HAP-1 (cell line): Measurements from ENCODE around the gene HSF5.

Source experiments
- DNase-seq, 2 experiments: peaks; one replicate each; pipeline ENCODE4 v3.0.0-alpha.2; 2016 to 2020; ENCODE audit warnings: low spot score in 2 of 2
- H3K27me3 ChIP-seq: fragments of 250-450 bp; sonication (Bioruptor Pico); 2 replicates; pipeline ENCODE4 v1.5.1; 2020; ENCODE audit warnings: low read depth, mild to moderate bottlenecking, moderate library complexity
- H3K36me3 ChIP-seq: fragments of 250-450 bp; sonication (Bioruptor Pico); replicated peaks from 2 replicates; pipeline ENCODE4 v1.5.1; 2020; ENCODE audit warnings: mild to moderate bottlenecking
- H3K4me1 ChIP-seq: fragments of 250-450 bp; sonication (Bioruptor Pico); 2 replicates; pipeline ENCODE4 v1.5.1; 2020; ENCODE audit warnings: mild to moderate bottlenecking
- H3K4me3 ChIP-seq: fragments of 250-450 bp; sonication (Bioruptor Pico); 2 replicates; pipeline ENCODE4 v1.5.1; 2020; ENCODE audit warnings: mild to moderate bottlenecking, moderate library complexity
- H3K9me3 ChIP-seq: fragments of 250-450 bp; sonication (Bioruptor Pico); 2 replicates; pipeline ENCODE4 v1.5.1; 2020; ENCODE audit warnings: mild to moderate bottlenecking, moderate library complexity
- in situ Hi-C: fragments of 300-500 bp; cut with MboI; formaldehyde crosslinking; loops from 3 replicates; pipeline ENCODE4 v1.14.3; 2020; ENCODE audit warnings: low sequenced_read_pairs, inconsistent platforms, mixed read lengths

Gene HSF5

GRCh38 chr17:58527949-58528348, 39.7 kb upstream of the HSF5 start:
- 0 out of 2 replicates have a peak, but pooled peaks cover 3% of the 10 kb centered on the region for H3K4me1 ChIP-seq
- H3K27me3 ChIP-seq: no peaks in the 10 kb centered on the region
- H3K36me3 ChIP-seq: no peaks in the 10 kb centered on the region
- H3K9me3 ChIP-seq: no peaks in the 10 kb centered on the region
- no peak for DNase-seq
- in situ Hi-C loops: no loop called here
- no peak overlapping the region for H3K4me3 ChIP-seq

- H3K9me3 ChIP-seq: no peaks in the 10 kb centered on the region
- H3K36me3 ChIP-seq: no peaks in the 10 kb centered on the region
- no peak overlapping the region for H3K4me3 ChIP-seq
- in situ Hi-C loops: no loop called here
- H3K27me3 ChIP-seq: no peaks in the 10 kb centered on the region
- 0 out of 2 replicates have a peak, but pooled peaks cover 2% of the 10 kb centered on the region for H3K4me1 ChIP-seq
- no peak for DNase-seq
Measured at GRCh38 chr17:58527306-58527705, 39.1 kb upstream of the HSF5 start.

GRCh38 chr17:58525239-58525638, 37.0 kb upstream of the HSF5 start:
- no peak for DNase-seq
- Histone ChIP-seq H3K27me3 (no peaks in the 10 kb centered on the region), H3K36me3 (no peaks in the 10 kb centered on the region), H3K4me3 (no peak overlapping the region), H3K9me3 (no peaks in the 10 kb centered on the region), H3K4me1 (no peaks in the 10 kb centered on the region)
- in situ Hi-C loops: no loop called here

GRCh38 chr17:58521680-58522079, 33.5 kb upstream of the HSF5 start:
- Histone ChIP-seq H3K9me3 (no peaks in the 10 kb centered on the region), H3K27me3 (no peaks in the 10 kb centered on the region), H3K4me1 (peaks cover 9% of the 10 kb centered on the region), H3K36me3 (no peaks in the 10 kb centered on the region; the same call in 1 of the 2 replicates), H3K4me3 (no peak overlapping the region)
- no peak for DNase-seq
- in situ Hi-C loops: loop anchor here (5.0 kb wide), 1 partner anchor 486 kb away; no protein-coding TSS in a partner anchor

DNA sequence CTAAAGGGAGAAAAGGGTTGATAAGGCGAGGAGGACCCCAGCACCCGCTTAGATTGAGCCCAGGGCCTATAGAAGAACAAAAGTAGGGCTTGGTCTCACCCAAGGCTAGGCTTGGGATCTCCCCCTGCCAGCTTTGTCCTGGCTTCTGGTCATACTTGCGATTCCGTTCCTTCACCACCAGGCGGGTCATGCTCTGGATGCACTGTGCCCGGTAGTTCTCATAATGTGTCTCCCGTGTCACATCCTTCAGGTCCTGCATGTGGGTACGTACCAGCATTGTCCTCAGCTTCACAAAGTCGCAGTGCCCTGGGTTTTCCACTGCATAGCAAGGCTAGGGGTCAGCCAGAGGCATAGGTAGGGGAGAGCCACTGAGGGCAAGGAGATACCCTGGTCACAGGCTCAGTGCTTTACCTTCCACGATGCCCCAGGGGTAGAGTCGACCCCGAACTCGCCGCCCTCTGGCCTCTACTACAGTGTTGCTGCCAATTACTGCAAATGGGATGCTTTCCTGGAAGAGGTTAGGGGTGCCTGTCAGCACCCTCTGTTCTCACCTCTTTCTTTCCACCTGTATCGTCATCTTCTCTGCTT, 32.7 kb upstream of the HSF5 start:
- DNase-seq: peak; percentile 18 to 62
- Histone ChIP-seq H3K36me3 (no peaks in the 10 kb centered on the region; the same call in 1 of the 2 replicates), H3K9me3 (no peaks in the 10 kb centered on the region), H3K4me1 (peaks cover 11% of the 10 kb centered on the region), H3K27me3 (no peaks in the 10 kb centered on the region), H3K4me3 (no peak overlapping the region)
- in situ Hi-C loops: loop anchor here (5.0 kb wide), 1 partner anchor 486 kb away; no protein-coding TSS in a partner anchor

DNA sequence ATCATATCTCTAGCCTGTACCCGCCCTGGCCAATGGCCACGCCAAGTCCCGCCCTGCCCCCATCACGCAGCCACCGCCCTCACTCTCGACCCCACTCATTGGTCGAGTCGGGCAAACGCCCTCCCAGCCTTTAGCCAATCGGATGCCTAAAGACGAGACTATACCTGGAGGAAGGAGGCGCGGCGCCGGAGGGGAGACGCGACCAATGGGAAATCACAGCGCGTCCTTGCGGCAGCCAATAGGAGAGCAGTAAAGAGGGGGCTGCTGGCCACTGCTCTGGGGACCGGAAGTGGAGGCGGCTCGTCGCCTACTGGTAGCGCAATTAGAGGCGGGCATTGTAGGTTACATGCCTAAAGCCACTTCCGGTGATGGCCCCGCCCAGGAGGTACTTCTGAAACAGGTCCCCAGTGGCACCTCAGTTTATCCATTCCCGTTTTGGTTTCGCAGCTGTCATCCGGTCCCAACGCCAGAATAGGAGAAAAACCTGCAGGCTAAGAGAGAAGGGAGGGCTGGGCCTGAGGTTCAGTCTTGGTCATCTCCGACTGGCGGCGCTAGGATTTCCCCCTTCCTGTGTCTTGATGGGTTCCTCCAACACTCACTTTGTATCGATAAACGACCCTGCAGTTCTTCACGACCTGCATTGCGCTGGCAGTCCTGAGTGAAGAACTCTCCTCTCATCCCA, 29.9 kb upstream of the HSF5 start:
- H3K4me3 ChIP-seq: peak overlapping the region; percentile 92
- H3K9me3 ChIP-seq: no peaks in the 10 kb centered on the region
- H3K36me3 ChIP-seq: no peaks in the 10 kb centered on the region; the same call in 1 of the 2 replicates
- DNase-seq: peak; percentile 99 to 100
- no peaks in the 10 kb centered on the region for H3K27me3 ChIP-seq
- in situ Hi-C loops: no loop called here
- peaks cover 20% of the 10 kb centered on the region for H3K4me1 ChIP-seq

DNA sequence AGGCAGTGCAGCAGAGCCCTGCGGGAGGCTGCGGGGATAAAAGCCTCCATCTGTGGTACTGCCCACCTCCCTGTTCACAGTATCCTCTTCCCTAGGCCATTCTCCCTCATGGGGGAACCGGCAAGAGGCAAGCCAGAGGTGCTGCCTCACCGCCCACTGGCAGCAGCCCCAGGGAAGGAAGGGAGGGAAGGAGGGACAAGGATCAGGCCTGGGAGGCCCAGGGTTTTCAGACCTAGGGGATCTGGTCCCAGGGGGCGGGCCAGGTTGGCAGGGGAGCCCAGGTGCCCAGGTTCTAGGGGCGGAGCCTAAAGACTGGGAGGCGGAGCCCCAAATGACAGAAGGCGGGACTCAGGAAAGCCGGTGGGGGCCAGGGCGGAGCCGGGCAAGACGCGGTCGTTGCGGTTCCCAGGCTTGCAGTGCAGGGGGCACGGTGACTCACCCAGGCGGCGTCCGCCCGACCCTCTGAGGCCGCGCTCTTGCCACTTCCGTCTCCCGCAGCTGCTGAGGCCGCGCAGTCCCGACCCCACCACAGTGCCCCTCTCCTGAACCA, 29.2 kb upstream of the HSF5 start:
- no peak for DNase-seq
- in situ Hi-C loops: no loop called here

GRCh38 chr17:58516644-58517377, 28.6 kb upstream of the HSF5 start:
- Histone ChIP-seq H3K27me3 (no peaks in the 10 kb centered on the region), H3K4me1 (peaks cover 20% of the 10 kb centered on the region), H3K4me3 (peak overlapping the region; percentile 92), H3K9me3 (no peaks in the 10 kb centered on the region), H3K36me3 (no peaks in the 10 kb centered on the region; the same call in none of the 2 replicates)
- in situ Hi-C loops: no loop called here
- DNase-seq: no peak

More for the DNA sequence above, 29.2 kb upstream of the HSF5 start:
- no peaks in the 10 kb centered on the region; the same call in 1 of the 2 replicates for H3K36me3 ChIP-seq
- no peaks in the 10 kb centered on the region for H3K9me3 ChIP-seq
- H3K27me3 ChIP-seq: no peaks in the 10 kb centered on the region
- H3K4me1 ChIP-seq: peaks cover 20% of the 10 kb centered on the region
- peak overlapping the region; percentile 92 for H3K4me3 ChIP-seq

GRCh38 chr17:58515286-58515685, 27.1 kb upstream of the HSF5 start:
- no peak for DNase-seq
- H3K4me1 ChIP-seq: peaks cover 20% of the 10 kb centered on the region
- no peaks in the 10 kb centered on the region for H3K27me3 ChIP-seq
- no peaks in the 10 kb centered on the region for H3K9me3 ChIP-seq
- peaks cover 15% of the 10 kb centered on the region for H3K36me3 ChIP-seq
- in situ Hi-C loops: no loop called here
- no peak overlapping the region for H3K4me3 ChIP-seq

DNA sequence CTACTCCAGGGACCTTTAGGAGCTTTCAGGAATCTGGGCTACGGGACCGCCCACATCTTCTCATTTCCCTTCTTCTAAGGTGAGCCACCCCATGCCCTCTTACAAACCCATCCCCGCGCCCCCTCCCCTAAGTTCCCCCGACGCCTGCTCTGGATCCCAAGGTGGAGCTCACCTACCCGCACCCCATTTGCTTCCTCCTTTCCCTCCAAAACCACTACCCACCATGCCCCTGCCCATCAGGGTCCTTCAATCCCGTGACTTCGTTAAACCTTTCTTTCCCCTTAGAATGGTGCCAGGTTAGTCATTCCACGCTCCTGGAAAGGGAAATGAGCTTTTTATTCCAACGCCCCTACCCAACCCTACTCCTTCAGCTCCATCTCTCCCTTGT, 26.6 kb upstream of the HSF5 start:
- no peak for DNase-seq
- no peaks in the 10 kb centered on the region for H3K27me3 ChIP-seq
- H3K4me1 ChIP-seq: peaks cover 20% of the 10 kb centered on the region
- H3K36me3 ChIP-seq: peaks cover 20% of the 10 kb centered on the region
- in situ Hi-C loops: no loop called here
- no peaks in the 10 kb centered on the region for H3K9me3 ChIP-seq
- no peak overlapping the region; the same call in 1 of the 2 replicates for H3K4me3 ChIP-seq

GRCh38 chr17:58513965-58514769, 26.0 kb upstream of the HSF5 start, which contains the start of gene MTMR4:
TSS of gene MTMR4 (minus strand) at chr17:58514638. CDS start at chr17:58514407, 231 bp downstream.
- Histone ChIP-seq H3K36me3 (peaks cover 26% of the 10 kb centered on the region), H3K4me3 (peak within 1 kb of the TSS; percentile 61), H3K9me3 (no peaks in the 10 kb centered on the region), H3K4me1 (peaks cover 19% of the 10 kb centered on the region), H3K27me3 (no peaks in the 10 kb centered on the region)
- peak; percentile 87 to 91 for DNase-seq
- in situ Hi-C loops: no loop called here

- Histone ChIP-seq H3K4me1 (peaks cover 15% of the 10 kb centered on the region), H3K9me3 (no peaks in the 10 kb centered on the region), H3K4me3 (peak overlapping the region; percentile 61), H3K36me3 (peaks cover 34% of the 10 kb centered on the region), H3K27me3 (no peaks in the 10 kb centered on the region)
- in situ Hi-C loops: no loop called here
- no peak for DNase-seq
Measured at GRCh38 chr17:58513267-58513964, 25.2 kb upstream of the HSF5 start.
